ENCODE results near the gene RAD51AP1.

- TF ChIP-seq CTCF (IDR thresholded peaks at IDR 0.05) (no peak), POLR2A (IDR thresholded peaks at IDR 0.05) (no peak)
Observed at GRCh38 chr12:4567073-4567881, 28.6 kb downstream of the RAD51AP1 start.

Measured in body of pancreas (tissue), 4 donors.